SKM-1 (cell line): ENCODE measurements around the gene CDHR2.

Source experiments
- DNase-seq: peaks from one replicate; lab custom pipeline; 2025; ENCODE audit not compliant: unreplicated experiment; lab: John Stamatoyannopoulos, UW

The CDHR2 gene

DNA sequence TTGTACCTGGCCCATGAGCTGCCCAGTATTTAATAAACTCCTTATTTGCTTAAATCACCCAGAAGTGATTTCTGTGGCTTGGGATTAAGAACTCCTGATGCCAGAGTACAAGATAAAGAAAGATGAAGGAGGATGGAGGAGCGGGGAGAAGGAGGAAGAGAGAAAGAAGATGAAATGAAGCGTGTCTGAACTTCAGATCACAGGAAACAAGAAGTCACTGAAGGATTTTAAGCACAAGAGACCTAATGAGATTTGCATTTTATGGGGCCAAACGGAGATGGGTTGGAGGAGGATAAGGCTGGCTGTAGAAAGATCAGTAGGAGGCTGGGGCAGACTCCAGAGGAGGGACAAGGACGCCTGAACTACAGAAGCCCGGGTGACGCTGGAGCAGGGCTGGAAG, 84.5 kb downstream of the CDHR2 start:
- DNase-seq = no peak

DNA sequence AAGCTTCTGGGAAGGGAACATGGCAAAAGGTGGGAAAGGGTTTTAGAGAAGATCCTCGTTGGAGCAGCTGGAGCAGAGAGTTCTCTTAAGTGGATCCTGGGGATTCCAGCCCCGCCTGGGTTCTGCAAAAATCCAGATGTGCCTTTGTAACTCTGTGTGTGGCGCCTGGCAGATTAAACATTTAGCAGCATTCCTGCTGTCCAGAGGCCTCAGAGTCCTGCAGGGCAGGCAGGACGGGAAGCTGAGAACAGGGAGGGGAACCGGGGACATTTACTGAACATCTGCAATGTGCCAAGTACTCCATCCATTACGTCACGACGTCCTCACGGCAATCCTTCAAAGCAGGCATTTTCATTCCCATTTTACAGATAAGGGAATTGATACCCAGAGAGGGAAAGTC, 87.3 kb downstream of the CDHR2 start:
- DNase-seq = no peak

DNA sequence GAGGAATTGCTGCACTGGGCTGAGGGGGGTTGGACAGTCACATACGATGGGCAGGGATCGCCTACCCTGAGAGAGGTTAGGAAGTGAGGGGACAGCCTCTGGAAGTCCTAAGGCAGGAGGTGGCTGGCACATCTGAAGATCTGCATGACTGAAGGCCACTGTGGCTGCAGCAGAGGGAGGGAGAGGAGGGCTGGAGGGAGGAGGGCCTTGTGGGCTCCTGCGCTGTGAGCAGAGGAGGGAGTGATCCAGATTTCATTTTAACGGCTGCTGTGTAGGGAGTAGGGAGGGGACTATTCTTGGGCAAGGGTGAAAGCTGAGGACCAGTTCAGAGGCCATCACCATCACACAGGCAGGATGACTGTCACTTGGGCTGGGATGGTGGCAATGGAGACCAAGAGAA, 88.4 kb downstream of the CDHR2 start:
- no peak for DNase-seq

DNA sequence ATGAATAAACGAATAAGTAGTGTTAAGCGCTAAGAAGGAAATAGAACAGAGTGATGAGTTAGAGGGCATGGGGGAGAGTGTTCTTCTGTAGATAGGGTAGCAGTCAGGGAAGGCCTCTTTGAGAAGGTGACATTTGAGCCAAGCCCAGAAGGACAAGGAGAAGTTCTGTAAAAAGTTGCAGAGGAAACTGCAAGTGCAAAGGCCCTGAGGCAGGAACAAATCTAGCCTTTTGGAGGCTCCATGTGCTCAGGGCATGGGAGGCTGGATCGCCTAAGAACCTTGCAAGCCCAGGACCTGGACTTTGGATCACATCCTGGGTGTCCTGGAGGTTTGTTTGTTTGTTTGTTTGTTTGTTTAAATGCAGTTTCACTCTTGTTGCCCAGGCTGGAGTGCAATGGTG, 89.3 kb downstream of the CDHR2 start:
- DNase-seq = no peak

DNA sequence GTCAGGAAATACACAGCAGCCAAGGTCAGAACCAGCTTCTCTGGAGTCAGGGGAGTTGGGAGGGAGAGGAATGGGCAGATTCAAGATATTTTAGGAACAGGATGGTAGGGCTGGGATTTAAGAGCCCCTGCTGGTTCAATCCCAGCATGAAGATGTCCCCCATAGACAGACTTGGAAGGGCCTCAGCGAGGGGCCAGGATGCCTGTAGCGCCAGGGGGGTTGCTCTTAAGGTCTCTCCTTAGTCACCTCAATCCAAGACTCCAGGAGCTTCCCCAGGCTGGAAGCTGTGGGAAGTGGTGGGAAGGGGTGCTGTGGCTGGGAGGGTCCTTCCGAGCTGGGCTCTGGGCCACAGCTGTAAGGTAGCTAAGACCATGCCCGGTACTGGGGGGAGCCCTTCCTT, 90.1 kb downstream of the CDHR2 start:
- DNase-seq = no peak

DNA sequence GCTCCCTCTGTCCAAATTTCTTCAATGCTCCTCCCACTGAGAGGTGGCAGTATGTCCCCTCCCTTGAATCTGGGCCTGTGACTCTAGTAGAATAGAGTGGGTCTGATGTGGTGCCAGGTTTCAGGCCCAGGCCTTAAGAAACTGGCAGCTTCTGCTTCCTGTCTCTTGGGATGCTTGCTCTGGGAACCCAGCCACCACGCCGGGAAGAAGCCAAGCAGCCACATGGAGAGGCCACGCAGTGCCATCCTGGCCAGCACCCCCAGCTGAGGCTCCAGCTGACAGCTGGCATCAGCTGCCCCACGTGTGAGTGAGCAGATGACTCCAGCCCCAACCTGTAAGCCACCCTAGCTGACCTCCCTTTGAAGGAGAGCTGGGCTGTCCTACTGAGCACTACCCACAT, 90.8 kb downstream of the CDHR2 start:
- no peak for DNase-seq

DNA sequence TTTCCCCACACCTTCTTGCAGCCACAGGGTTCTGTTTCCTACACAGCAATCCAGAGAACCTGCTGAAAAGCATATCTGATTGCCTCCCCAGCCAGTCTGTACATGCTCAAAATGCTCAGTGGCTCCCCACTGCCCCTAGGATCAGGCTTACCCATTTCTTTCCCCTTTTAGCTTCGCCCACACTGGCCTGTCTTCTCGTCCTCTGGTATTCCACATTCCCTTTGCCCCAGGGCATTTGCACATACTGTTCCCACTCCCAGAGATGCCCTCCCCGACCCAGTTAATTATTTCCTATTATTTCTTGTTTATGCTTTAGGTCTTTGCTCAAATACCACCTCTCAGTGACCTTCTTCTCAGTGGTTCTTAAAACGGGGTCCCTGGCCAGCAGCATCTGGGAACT, 91.5 kb downstream of the CDHR2 start:
- DNase-seq = no peak

DNA sequence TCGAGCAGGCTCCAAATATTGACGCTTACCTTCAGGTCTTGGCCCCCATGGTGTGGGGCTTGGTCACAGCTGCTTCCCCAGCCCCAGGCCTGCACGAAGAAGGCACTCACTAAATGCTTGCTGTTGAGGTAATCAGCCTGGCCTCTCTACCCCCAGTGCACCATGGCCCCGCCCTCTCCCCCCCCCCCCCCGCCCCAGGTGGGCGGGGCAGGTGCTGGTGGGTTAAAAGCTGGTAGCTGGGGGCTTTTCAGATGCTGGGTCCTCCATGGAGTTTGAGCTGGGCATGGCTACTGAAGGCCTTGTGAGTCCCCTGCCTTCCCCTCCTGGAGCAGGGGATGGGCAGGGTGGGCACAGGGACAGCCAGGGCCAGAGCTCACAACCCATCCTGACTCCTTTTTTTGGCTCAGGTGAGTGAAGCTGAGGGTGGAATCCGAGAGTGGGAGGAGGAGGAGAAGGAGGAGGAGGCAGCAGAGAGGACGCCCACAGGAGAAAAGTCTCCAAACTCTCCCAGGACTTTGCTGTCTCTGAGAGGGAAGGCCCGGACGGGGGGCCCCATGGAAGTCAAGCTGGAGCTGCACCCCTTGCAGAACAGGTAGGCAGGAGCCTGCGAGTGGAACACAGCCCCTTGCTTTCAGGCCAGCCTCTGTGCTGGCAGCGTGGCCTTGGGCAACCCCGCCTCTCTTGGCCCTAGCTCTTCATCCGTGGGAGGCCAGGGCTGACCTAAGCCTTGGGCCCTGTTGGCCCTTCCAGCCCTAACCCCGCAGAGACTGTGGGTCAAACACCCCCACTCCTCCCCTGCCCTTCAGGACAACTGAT, 93.7 kb downstream of the CDHR2 start:
- no peak for DNase-seq

DNA sequence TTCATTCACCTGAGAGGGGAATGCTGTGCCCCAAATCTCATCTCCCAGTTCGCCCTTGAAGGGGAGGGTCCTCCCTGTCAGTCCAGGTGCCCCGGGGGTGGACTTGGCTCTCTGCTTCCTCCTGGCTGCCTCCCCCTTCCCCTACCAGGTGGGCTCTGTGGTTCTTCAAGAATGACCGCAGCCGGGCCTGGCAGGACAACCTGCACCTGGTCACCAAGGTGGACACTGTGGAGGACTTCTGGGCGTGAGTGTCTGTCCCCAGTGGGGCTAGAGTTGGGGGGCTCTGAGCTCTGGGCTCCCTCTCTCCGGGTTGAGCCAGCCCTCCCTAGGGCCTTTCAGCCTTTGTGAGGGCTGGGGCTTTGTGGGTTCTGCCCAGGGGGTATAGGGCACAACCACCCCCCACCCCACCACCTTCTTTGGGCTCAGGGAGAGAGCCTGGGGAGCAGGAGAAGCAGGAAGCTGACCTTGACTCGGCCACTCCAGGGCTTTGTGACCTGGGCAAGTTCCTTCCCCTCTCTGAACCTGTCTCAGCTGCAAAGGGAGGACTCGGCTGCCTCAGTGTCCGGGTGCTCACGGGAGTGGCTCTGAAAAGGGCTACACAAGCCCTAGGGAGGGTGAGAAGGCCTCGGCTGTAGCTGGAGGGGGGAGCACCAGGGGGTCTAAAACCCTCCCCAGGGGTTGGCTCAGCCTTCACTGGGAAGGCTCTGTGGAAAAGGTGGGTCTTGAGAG, 94.5 kb downstream of the CDHR2 start:
- DNase-seq = no peak

DNA sequence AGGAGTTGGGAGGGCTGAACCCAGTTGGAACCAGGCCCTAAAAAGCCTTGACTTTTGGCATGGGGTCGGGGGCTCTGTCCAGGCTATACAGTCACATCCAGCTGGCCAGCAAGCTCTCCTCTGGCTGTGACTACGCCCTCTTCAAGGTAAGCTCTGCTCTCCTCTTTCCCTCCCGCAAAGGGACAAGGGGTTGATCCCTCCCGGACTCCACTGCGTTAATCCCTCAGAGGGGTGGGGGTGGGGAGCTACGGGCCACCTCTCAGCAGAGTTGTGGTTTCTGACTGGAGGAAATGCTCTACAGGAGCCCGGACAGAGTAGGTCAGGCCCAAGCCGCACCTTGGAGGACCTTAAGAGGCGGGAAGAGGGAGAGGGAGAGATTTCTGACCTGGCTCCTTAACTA, 95.2 kb downstream of the CDHR2 start:
- no peak for DNase-seq

DNA sequence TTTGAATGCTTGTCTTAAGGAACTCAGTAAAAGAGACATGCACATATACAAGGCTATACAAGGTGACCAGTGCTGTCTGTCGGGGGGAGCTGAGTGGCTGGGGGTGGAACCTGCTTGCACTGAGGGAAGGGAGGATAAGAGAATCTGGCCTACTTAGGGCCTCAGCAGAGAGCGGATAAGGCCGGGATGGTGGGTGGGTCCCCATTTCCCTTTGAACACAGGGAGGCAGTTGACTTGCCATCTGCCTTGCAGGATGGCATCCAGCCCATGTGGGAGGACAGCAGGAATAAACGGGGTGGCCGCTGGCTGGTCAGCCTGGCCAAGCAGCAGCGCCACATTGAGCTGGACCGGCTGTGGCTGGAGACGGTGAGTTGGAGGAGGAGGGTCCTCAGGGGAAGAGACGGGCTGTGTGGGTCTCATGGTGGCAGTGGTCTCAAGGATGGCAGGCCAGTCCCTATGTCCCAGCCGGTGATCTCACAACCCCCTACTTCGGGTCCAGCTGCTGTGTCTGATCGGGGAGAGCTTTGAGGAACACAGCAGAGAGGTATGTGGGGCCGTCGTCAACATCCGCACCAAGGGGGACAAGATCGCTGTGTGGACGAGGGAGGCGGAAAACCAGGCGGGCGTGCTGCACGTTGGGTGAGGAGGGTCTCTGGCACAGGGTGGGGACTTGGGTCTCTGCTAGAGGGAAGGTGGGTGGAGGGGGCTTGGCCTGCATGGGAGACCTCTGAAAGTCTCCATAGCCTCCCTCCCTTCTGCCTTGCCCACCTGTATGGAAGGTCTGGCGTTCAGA, 95.9 kb downstream of the CDHR2 start:
- no peak for DNase-seq
